HG03108 (cell line): Measurements from ENCODE around the gene BARX2.

Source experiments
- ATAC-seq: cut with Tn5 transposase; IDR thresholded peaks from one replicate; pipeline ENCODE4 v1.9.1; 2021; ENCODE audit warnings: moderate library complexity; ENCODE audit not compliant: unreplicated experiment

The BARX2 gene

GRCh38 chr11:129396454-129396853 is 20.8 kb downstream of the BARX2 start:
- ATAC-seq: no peak

- ATAC-seq: no peak
Observed at GRCh38 chr11:129402206-129403171, 26.8 kb downstream of the BARX2 start.

DNA sequence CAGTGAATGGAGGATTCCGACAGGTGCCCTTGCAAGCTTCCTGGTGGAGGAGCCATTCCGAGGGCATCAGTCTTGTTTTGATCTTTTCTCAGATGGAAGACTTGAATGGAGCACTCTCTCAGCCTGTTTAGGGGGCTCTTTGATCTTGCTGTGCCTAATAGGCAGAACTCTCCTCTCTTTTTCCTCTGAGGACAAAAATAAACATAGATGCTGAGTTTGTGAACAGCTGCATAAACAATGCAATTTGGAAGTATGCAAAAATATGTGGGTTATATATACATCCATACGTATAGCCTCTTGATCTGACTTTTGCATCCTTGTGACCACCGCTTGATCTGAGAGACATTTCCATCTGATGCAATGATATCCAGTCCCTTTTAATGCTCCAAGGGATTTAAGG is 29.1 kb downstream of the BARX2 start:
- no peak for ATAC-seq

DNA sequence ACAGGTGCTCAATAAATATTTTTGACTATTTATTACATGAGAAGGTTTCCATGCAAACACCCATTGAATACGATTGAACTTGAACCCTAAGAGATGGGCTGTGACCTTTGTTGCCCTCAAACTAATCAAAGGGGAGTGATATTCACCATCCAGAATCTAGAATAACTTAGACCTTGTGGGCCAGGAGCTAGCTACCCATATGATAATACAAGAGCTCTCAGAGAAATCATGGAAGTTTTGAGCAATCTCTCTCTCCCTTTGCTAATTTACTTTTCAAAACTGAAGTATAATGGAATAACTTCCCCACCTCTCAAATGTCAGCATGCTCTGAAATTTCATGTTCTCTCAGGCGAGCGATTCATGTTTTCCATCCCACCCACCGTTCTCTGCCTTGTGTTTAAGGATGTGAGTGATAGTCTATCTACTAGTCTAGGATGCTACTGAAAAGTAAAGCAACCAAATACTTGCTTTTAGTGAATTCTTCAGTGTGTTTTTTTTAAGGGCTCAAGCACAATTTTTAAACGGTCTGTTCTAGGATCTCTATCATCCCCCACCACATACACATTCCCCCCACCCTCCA is 33.3 kb downstream of the BARX2 start:
- no peak for ATAC-seq

- no peak for ATAC-seq
Observed at GRCh38 chr11:129410395-129410960, 34.8 kb downstream of the BARX2 start.

DNA sequence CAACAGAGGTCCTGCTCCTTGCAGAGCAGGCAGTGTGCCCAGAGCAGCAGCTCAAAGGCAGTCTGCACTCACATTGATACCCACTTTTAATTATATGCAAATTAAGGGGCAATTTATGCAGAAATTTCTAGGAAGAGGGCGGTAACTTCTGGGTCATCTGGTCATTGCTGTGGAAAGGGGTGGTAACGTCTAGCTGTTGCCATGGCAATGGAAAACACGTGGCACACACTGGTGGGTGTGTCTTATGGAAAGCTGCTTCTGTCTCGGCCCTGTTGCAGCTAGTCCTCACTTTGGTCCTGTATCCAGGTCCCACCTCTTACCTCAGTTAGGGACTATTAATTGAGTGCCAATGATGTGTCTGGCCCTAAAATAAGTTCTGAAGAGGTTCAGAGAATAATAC is 36.8 kb downstream of the BARX2 start:
- ATAC-seq: no peak

- ATAC-seq: no peak
Observed at GRCh38 chr11:129414144-129414872, 38.7 kb downstream of the BARX2 start.

GRCh38 chr11:129416080-129416820 is 40.6 kb downstream of the BARX2 start:
- ATAC-seq: no peak

- ATAC-seq: peak; percentile 30
Observed at GRCh38 chr11:129417458-129417857, 41.8 kb downstream of the BARX2 start.

- peak; percentile 71 for ATAC-seq
Observed at GRCh38 chr11:129418039-129418438, 42.4 kb downstream of the BARX2 start.

DNA sequence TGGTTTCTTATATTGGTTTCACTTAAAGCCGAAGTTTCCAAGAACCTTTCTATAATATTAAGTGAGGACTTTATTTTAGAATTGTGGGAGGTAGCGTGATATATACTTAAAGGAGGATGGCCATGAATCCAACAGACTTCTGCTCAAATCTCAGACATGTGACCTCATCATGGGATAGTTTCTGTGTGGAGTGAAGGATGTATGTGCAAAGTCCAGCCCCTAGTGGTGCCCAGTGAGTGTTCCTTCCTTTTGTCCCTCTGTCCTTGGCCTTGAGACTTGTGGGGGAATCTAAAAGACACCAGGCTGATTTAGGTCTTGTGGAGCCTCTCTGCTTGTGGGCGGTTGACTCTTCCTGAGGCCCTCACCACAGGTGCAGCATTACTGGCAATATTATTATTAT is 43.7 kb downstream of the BARX2 start:
- no peak for ATAC-seq

DNA sequence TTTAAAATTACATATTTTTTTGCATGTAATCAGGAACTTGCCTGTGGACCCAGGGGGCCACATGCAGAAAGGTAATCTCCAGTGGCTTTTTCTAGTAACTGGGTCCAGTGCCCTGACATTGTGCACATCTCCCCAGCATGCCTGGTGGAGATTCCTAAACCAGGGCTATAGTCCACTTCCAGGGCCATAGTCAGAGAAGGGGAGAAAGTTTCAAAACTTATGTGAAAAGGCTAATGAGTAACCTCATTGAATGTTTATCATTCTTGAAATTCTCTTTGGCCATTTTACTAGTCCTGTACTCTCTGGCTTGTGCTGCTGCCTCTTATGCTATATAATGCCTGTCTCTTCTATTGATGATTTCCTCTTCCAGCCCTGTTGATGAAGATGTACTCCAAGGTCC is 47.8 kb downstream of the BARX2 start:
- ATAC-seq: no peak

GRCh38 chr11:129425214-129425613 is 49.6 kb downstream of the BARX2 start:
- ATAC-seq: no peak

DNA sequence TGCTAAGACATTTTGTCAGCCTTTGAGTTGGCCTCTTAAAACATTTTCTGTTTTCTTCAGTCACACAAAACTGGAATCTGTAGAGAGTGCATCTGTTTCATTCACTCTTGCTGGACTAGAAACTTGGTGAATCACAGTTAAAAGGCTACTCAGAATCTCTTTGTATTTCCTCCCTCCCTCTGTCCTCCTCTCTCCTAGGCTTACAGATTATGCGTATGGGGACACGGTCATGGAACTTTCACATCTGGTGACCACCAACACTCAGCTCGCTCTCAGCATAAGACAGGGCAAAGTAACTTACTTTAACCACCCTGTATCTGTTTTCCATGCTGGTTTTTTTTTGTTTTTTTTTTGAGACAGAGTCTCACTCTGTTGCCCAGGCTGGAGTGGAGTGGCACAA is 50.4 kb downstream of the BARX2 start:
- ATAC-seq: no peak

GRCh38 chr11:129426776-129427175 is 51.1 kb downstream of the BARX2 start:
- no peak for ATAC-seq

GRCh38 chr11:129427376-129427775 is 51.7 kb downstream of the BARX2 start:
- no peak for ATAC-seq

GRCh38 chr11:129427816-129428406 is 52.3 kb downstream of the BARX2 start:
- no peak for ATAC-seq

- ATAC-seq: no peak
Observed at GRCh38 chr11:129428557-129428956, 52.9 kb downstream of the BARX2 start.

DNA sequence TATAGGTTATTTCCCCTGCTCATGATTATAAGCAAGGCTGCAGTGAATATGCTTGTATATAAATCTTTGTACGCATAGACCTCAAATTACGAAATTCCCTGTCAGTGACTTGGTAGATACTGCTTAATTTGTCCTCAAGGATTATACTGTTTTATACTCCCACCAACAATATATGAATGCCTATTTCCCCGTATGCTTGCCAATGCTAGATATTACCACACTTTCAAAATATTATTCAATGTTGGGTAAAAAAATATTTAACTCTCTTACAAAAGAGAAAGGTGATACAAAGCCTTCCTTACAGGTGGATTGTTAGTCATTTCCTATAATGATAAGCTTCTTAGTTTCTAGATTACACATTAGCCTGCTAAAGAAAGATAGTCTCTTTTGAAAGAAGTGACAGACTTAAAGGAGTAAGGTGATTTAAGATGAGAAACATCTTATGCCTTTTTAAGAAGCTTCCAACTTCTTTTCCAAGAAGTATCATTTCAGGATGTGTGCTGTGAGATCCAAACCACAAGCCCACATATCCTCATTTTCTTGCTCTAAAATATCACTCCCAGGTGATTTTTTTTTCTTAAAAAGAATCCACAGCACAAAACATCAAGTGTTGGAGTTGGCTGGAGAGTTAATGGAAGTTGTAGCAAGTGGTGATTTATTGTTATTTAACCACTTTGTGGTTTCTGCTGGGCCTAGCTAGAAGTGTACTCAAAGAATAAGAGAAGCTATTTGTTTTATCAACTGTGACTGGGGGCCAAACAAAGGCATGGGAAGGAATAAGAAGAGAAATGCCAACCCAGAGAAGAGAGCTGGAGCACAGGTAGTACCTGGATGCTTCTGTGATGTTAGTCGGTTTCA is 59.2 kb downstream of the BARX2 start:
- no peak for ATAC-seq
